CD4-positive, alpha-beta T cell (primary cell): ENCODE measurements around the gene ZNF101. TPM values are rescaled to one million over a fixed set of nuclear protein-coding genes. Genes with fewer than 3 reads are reported as not detected.

Source experiments
- ATAC-seq: fragments of 200-7000 bp; cut with Tn5 transposase; one replicate; pipeline ENCODE4 v1.10.0; 2022; ENCODE audit warnings: mild to moderate bottlenecking; ENCODE audit not compliant: poor library complexity
- CTCF ChIA-PET: fragments of 350-600 bp; sonication (Branson Sonifier 250); formaldehyde crosslinking; loops from one replicate; lab custom pipeline; 2021; ENCODE audit warnings: antibody characterized with exemption, inconsistent platforms; lab: Charles Lee
- POLR2A ChIA-PET: fragments of 350-600 bp; sonication (Branson Sonifier 250); formaldehyde crosslinking; loops from one replicate; lab custom pipeline; 2021; ENCODE audit warnings: antibody characterized with exemption, inconsistent platforms; lab: Charles Lee
- DNase-seq, 14 experiments: peaks; one replicate each; pipeline ENCODE4 v3.0.0-alpha.2; 2013 to 2020; ENCODE audit warnings: mixed read lengths in 2 of 14
- H3K27ac ChIP-seq, 2 donors: one replicate each; pipeline versions ENCODE4 v1.5.1 to v1.7.0; 2013; ENCODE audit warnings: low read length in 2 of 2, low read depth in 1 of 2, mild to moderate bottlenecking in 1 of 2
- H3K27me3 ChIP-seq, 2 experiments: 1 replicate in 1 of 2; 2 replicates in 1 of 2; pipeline versions ENCODE4 v1.6.1 to v1.7.0; 2013; ENCODE audit warnings: low read length in 2 of 2, control low read depth in 1 of 2, mild to moderate bottlenecking in 1 of 2, moderate library complexity in 1 of 2; ENCODE audit not compliant: insufficient read depth in 2 of 2, control insufficient read depth in 1 of 2
- H3K36me3 ChIP-seq: one replicate; pipeline ENCODE4 v1.6.1; 2013; ENCODE audit warnings: low read length, control low read depth; ENCODE audit not compliant: insufficient read depth
- H3K4me1 ChIP-seq: one replicate; pipeline ENCODE4 v1.6.1; 2013; ENCODE audit warnings: low read length, control low read depth; ENCODE audit not compliant: insufficient read depth
- H3K4me3 ChIP-seq: one replicate; pipeline ENCODE4 v1.5.1; 2013; ENCODE audit warnings: mild to moderate bottlenecking, low read length, moderate library complexity
- H3K9me3 ChIP-seq, 2 experiments: 1 replicate in 1 of 2; 2 replicates in 1 of 2; pipeline versions ENCODE4 v1.6.1 to v1.7.0; 2013; ENCODE audit warnings: low read length in 2 of 2, mild to moderate bottlenecking in 2 of 2, control low read depth in 1 of 2, moderate library complexity in 1 of 2; ENCODE audit not compliant: control insufficient read depth in 1 of 2, insufficient read depth in 1 of 2
- H3K27ac Mint-ChIP-seq: one replicate; pipeline ENCODE4 v1.8.0; 2020; ENCODE audit warnings: mixed read lengths
- H3K27me3 Mint-ChIP-seq: one replicate; pipeline ENCODE4 v1.8.0; 2021; ENCODE audit warnings: mixed read lengths
- H3K36me3 Mint-ChIP-seq: one replicate; pipeline ENCODE4 v1.8.0; 2021; ENCODE audit warnings: low read depth, mixed read lengths
- H3K4me1 Mint-ChIP-seq: one replicate; pipeline ENCODE4 v1.8.0; 2021; ENCODE audit warnings: low read depth, mixed read lengths
- H3K4me3 Mint-ChIP-seq: one replicate; pipeline ENCODE4 v1.8.0; 2020; ENCODE audit warnings: mild to moderate bottlenecking, mixed read lengths
- H3K9me3 Mint-ChIP-seq: one replicate; pipeline ENCODE4 v1.8.0; 2020; ENCODE audit warnings: mixed read lengths
- CTCF ChIP-seq: fragments of 200-600 bp; IDR thresholded peaks from one replicate; pipeline ENCODE4 v1.8.0; 2022; ENCODE audit warnings: antibody characterized with exemption, mild to moderate bottlenecking
- intact Hi-C, 2 experiments: fragments of 100-400 bp; cut with DNase I in 1 of 2; cut with micrococcal nuclease in 1 of 2; formaldehyde crosslinking; loops; one replicate each; pipeline versions ENCODE4 v1.15.1 to v1.9.0; 2023 to 2025; cut with DNase I, micrococcal nuclease
- total RNA-seq, 174 experiments: library from RNA in 2 of 174; stranded (reverse) in 2 of 174; gene quantifications; one replicate each; pipeline ENCODE4 v1.2.3 and lab custom pipeline; 2021 to 2026

The ZNF101 gene
- total RNA-seq, 2 experiments from 2014 or later, result 58.8 to 60.6 TPM

DNA sequence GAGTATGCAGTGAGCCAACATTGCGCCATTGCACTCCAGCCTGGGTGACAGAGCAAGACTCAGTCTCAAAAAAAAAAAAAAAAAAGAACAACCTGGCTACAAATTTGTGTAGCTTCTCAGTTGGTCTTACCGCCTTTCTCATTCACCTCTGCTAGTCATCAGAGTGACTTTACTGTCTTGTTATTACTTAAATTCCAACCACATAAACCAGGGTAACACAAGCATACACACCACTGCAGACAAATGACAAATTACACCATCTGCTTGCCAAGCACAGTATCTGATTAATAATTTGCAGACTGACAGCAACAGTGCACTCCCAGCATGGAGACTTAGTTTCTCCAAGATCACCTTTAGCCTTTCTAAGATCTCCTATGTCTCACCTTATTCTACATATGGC lies 53.3 kb downstream of the ZNF101 start:
- Mint-ChIP-seq H3K9me3 (peaks cover 25% of the 10 kb centered on the region), H3K27me3 (no peaks in the 10 kb centered on the region), H3K4me1 (peaks cover 4% of the 10 kb centered on the region), H3K36me3 (peaks cover 96% of the 10 kb centered on the region), H3K27ac (no peak overlapping the region), H3K4me3 (no peak overlapping the region)
- CTCF ChIA-PET, result interaction anchor here (0.7 kb wide), 1 partner anchor 1792 kb away, joined by 3 read pairs; no protein-coding TSS in a partner anchor
- Histone ChIP-seq H3K27ac (no peak overlapping the region), H3K9me3 (peaks cover 42 to 55% of the 10 kb centered on the region in 2 experiments), H3K4me1 (no peaks in the 10 kb centered on the region), H3K36me3 (peaks cover 20% of the 10 kb centered on the region), H3K4me3 (no peak overlapping the region), H3K27me3 (no peaks in the 10 kb centered on the region)
- ATAC-seq, result no peak
- POLR2A ChIA-PET, result no interaction called here
- intact Hi-C loops, result no loop called here
- no peak for DNase-seq
- TF ChIP-seq CTCF, result no peak

- H3K36me3 Mint-ChIP-seq, result peaks cover 54% of the 10 kb centered on the region
- H3K27me3 ChIP-seq, result no peaks in the 10 kb centered on the region
- no peak for TF ChIP-seq CTCF
- peak within 1 kb of the TSS; percentile 95 for H3K4me3 ChIP-seq
- H3K36me3 ChIP-seq, result peaks cover 18% of the 10 kb centered on the region
- ATAC-seq (peak; percentile 99), DNase-seq (peak; percentile 83 to 96 (median 88))
- H3K4me1 Mint-ChIP-seq, result peaks cover 27% of the 10 kb centered on the region
- CTCF ChIA-PET, result interaction anchor here (1.0 to 1.1 kb wide), 3 partner anchors 43 to 200 kb away, joined by 3 to 4 read pairs (median 4); partner anchors contain the start of gene ZNF101
- peak within 1 kb of the TSS; percentile 69 to 79 for H3K27ac ChIP-seq
- POLR2A ChIA-PET, result interaction anchor here (0.6 to 4.9 kb wide), 41 partner anchors 12 to 1596 kb away, joined by 3 to 112 read pairs (median 5); partner anchors contain the start of genes ATP13A1, CILP2, GMIP and LPAR2
- no peaks in the 10 kb centered on the region for H3K27me3 Mint-ChIP-seq
- H3K27ac Mint-ChIP-seq, result peak within 1 kb of the TSS; percentile 94
- H3K4me3 Mint-ChIP-seq, result peak within 1 kb of the TSS; percentile 99
- H3K9me3 ChIP-seq, result peaks cover 22 to 27% of the 10 kb centered on the region in 2 experiments
- H3K9me3 Mint-ChIP-seq, result peaks cover 7% of the 10 kb centered on the region
- H3K4me1 ChIP-seq, result peaks cover 33% of the 10 kb centered on the region
- intact Hi-C loops, result loop anchor here (1.0 to 5.0 kb wide), 7 partner anchors 44 to 134 kb away; partner anchors contain the start of genes ZNF101 (in 2 of the 2), ZNF253 (in 1 of the 2) and ZNF506 (in 1 of the 2)
Measured at GRCh38 chr19:19732579-19733501, 64.2 kb downstream of the ZNF101 start, which contains the start of gene ZNF14. TSS of gene ZNF14 (minus strand) at chr19:19733112. CDS start at chr19:19732958, 154 bp downstream.

Other genes starting within 250 kb of the ZNF101 start
- 1 to 10 TPM; 3.4 to 5.5 TPM for gene TSSK6, start 153.3 kb upstream of the ZNF101 start, total RNA-seq
- gene NDUFA13, start 152.6 kb upstream of the ZNF101 start, total RNA-seq, result 100 to 1,000 TPM; 145 to 156 TPM
- 1 to 10 TPM; 3.7 to 4.4 TPM for gene YJEFN3, start 139.9 kb upstream of the ZNF101 start, total RNA-seq
- gene CILP2, start 130.6 kb upstream of the ZNF101 start, total RNA-seq, result 1 to 10 TPM; 1.1 to 1.7 TPM
- gene PBX4, start 50.2 kb upstream of the ZNF101 start, total RNA-seq, result 10 to 100 TPM; 50.1 to 51.8 TPM
- 10 to 100 TPM; 85.9 to 93.7 TPM for gene LPAR2, start 40.6 kb upstream of the ZNF101 start, total RNA-seq
- gene GMIP, start 25.2 kb upstream of the ZNF101 start, total RNA-seq, result 10 to 100 TPM; 89.6 to 97.0 TPM
- gene ATP13A1, start 5.2 kb upstream of the ZNF101 start, total RNA-seq, result 10 to 100 TPM; 84.8 to 87.6 TPM
- 10 to 100 TPM; 36.9 to 37.3 TPM for gene ZNF14, start 64.3 kb downstream of the ZNF101 start, total RNA-seq
- 10 to 100 TPM; 48.0 to 50.7 TPM for gene ZNF506, start 152.9 kb downstream of the ZNF101 start, total RNA-seq
- gene ZNF253, start 197.0 kb downstream of the ZNF101 start, total RNA-seq, result 1 to 10 TPM; 4.9 to 5.2 TPM
- 1 to 10 TPM; 4.4 to 5.4 TPM for gene ZNF93, start 232.1 kb downstream of the ZNF101 start, total RNA-seq